A549 (cell line): ENCODE results near the gene SHKBP1. TPM values are rescaled to one million over a fixed set of nuclear protein-coding genes. Genes with fewer than 3 reads are reported as not detected.
"Not testable (repeated sequence)": the region's sequence is repeated elsewhere in the genome, so short reads cannot be mapped to it uniquely, and the experiment has no call there.

Experiments
- ATAC-seq, 2 experiments: fragments of 200-7000 bp in 1 of 2; fragments of >200 bp in 1 of 2; cut with Nextera tagmentation in 1 of 2; cut with Tn5 transposase in 1 of 2; 3 replicates each; pipeline versions ENCODE4 v1.8.0 to v1.9.1; 2018 to 2020; ENCODE audit warnings: mild to moderate bottlenecking in 1 of 2, moderate library complexity in 1 of 2
- CTCF ChIA-PET: fragments of 300-600 bp; sonication (Branson Sonifier 250); formaldehyde crosslinking; extraction: SDS; loops from one replicate; lab custom pipeline; 2021; ENCODE audit warnings: antibody characterized with exemption, inconsistent platforms; lab: Yijun Ruan, JAX
- POLR2A ChIA-PET: fragments of 350-600 bp; formaldehyde crosslinking; extraction: SDS; loops from one replicate; lab custom pipeline; 2021; ENCODE audit warnings: antibody characterized with exemption, inconsistent platforms; lab: Yijun Ruan, JAX
- DNase-seq, 2 experiments: peaks; one replicate each; pipeline versions ENCODE4 v3.0.0 to v3.0.0-alpha.2; 2011 to 2016; ENCODE audit warnings: low read depth in 1 of 2, low spot score in 1 of 2
- FAIRE-seq: peaks from 2 replicates; lab custom pipeline; 2011; peaks lifted over from hg19 to GRCh38; lab: Jason Lieb, UNC
- H3K27ac ChIP-seq, 2 experiments: fragments of >200 bp; sonication (Bioruptor Twin); formaldehyde crosslinking; 3 replicates each; pipeline ENCODE4 v1.5.1; 2016 to 2017
- H3K4me1 ChIP-seq: fragments of >200 bp; sonication (Bioruptor Twin); formaldehyde crosslinking; 3 replicates; pipeline ENCODE4 v1.6.1; 2016
- H3K4me2 ChIP-seq: fragments of >200 bp; sonication (Bioruptor Twin); formaldehyde crosslinking; 3 replicates; pipeline ENCODE4 v1.6.1; 2016
- H3K4me3 ChIP-seq: fragments of >200 bp; sonication (Bioruptor Twin); formaldehyde crosslinking; 3 replicates; pipeline ENCODE4 v1.5.1; 2016
- H3K9me3 ChIP-seq: fragments of >200 bp; sonication (Bioruptor Twin); formaldehyde crosslinking; 3 replicates; pipeline ENCODE4 v1.6.1; 2016
- ATOH8 ChIP-seq: fragments of 250-450 bp; sonication (Bioruptor Pico); IDR thresholded peaks from 2 replicates; pipeline ENCODE4 v1.5.0; 2020; ENCODE audit warnings: low read depth, mild to moderate bottlenecking, moderate library complexity
- BCL3 ChIP-seq: fragments of >200 bp; sonication (Bioruptor Twin); formaldehyde crosslinking; IDR thresholded peaks from 3 replicates; pipeline ENCODE4 v1.6.1; 2016
- CBX8 ChIP-seq: fragments of 200-600 bp; sonication (generic); IDR thresholded peaks from 2 replicates; pipeline ENCODE4 v1.6.1; 2016
- CHD2 ChIP-seq: fragments of 150-350 bp; IDR thresholded peaks from 2 replicates; pipeline ENCODE4 v1.6.1; 2014; ENCODE audit warnings: low read length; ENCODE audit not compliant: partially characterized antibody
- ELK1 ChIP-seq: fragments of 150-350 bp; IDR thresholded peaks from 2 replicates; pipeline ENCODE4 v1.6.1; 2014; ENCODE audit warnings: low read depth, mild to moderate bottlenecking, low read length
- ESRRA ChIP-seq: fragments of 150-350 bp; IDR thresholded peaks from 2 replicates; pipeline ENCODE4 v1.6.1; 2014; ENCODE audit warnings: mild to moderate bottlenecking, low read length, borderline replicate concordance
- HEYL ChIP-seq: fragments of 250-450 bp; sonication (Bioruptor Pico); IDR thresholded peaks from 2 replicates; pipeline ENCODE4 v1.8.0; 2021; ENCODE audit warnings: mild to moderate bottlenecking, moderate library complexity
- MAFK ChIP-seq: fragments of 450-650 bp; IDR thresholded peaks from 2 replicates; pipeline ENCODE4 v1.6.1; 2014; ENCODE audit not compliant: partially characterized antibody
- RFX5 ChIP-seq: fragments of 450-650 bp; IDR thresholded peaks from 2 replicates; pipeline ENCODE4 v1.7.1; 2014; ENCODE audit warnings: antibody characterized with exemption, mild to moderate bottlenecking, moderate library complexity
- ZFP36 ChIP-seq: fragments of 450-650 bp; IDR thresholded peaks from 2 replicates; pipeline ENCODE4 v1.6.1; 2014; ENCODE audit warnings: borderline replicate concordance; ENCODE audit not compliant: partially characterized antibody
- WGBS: methylation state at CpG from one replicate; pipeline ENCODE4 v1.1.6; 2017; ENCODE audit errors: missing lambda C conversion rate; 5-methylcytosine and 5-hydroxymethylcytosine counted together
- polyA plus RNA-seq, 4 experiments: library from polyadenylated mRNA; depleted of rRNA in 3 of 4; stranded (reverse); fragments of >200 nt; fragmentation: RNase III in 1 of 4; extraction: RNeasy Plus Mini Kit Qiagen cat#74134 plus additional on column Dnase treatment in 1 of 4; gene quantifications; 2 replicates in 3 of 4; 3 replicates in 1 of 4; pipeline ENCODE4 v1.2.3, GENCODE V29; 2011 to 2017

Gene SHKBP1
- polyA plus RNA-seq, 2 of the 4 experiments (the other 2 are of a cell fraction), result 75.2 to 123 TPM

GRCh38 chr19:40622773-40623075 lies 46.1 kb downstream of the SHKBP1 start:
- DNase-seq (no peak), ATAC-seq (peak; percentile 4 to 8; a peak in 2 of 6 replicates), FAIRE-seq (no peak)
- ChIA-PET POLR2A (no interaction called here), CTCF (interaction anchor here (0.6 to 15.6 kb wide), 8 partner anchors 11 to 98 kb away, joined by 3 to 423 read pairs (median 6); no protein-coding TSS in a partner anchor)
- 92% methylated on average over 7 of the region's 7 CpGs for WGBS
- H3K4me1 ChIP-seq, result peaks cover 6% of the 10 kb centered on the region; the same call in 2 of the 3 replicates
- TF ChIP-seq CBX8 (no peak), CHD2 (no peak), ATOH8 (CRISPR knock-in tag) (no peak), BCL3 (no peak)
- no peak overlapping the region for H3K4me3 ChIP-seq
- no peak overlapping the region for H3K27ac ChIP-seq
- no peak overlapping the region for H3K4me2 ChIP-seq
- no peaks in the 10 kb centered on the region for H3K9me3 ChIP-seq

- no peak overlapping the region for H3K27ac ChIP-seq
- H3K9me3 ChIP-seq, result no peaks in the 10 kb centered on the region
- DNase-seq, result peak; percentile 86 to 90
- peaks cover 6% of the 10 kb centered on the region; the same call in 2 of the 3 replicates for H3K4me1 ChIP-seq
- no peak for TF ChIP-seq ESRRA
- TF ChIP-seq, all 56 proteins: peak for 0
- FAIRE-seq (no peak), ATAC-seq (peak; percentile 74 to 91)
- Histone ChIP-seq H3K4me3 (no peak overlapping the region), H3K4me2 (0 out of 3 replicates have a peak overlapping the region, but pooled peaks have one; percentile 0)
- CTCF ChIA-PET, result interaction anchor here (0.6 to 15.6 kb wide), 11 partner anchors 10 to 97 kb away, joined by 3 to 423 read pairs (median 5); no protein-coding TSS in a partner anchor
- 65% methylated on average over 41 of the region's 41 CpGs for WGBS
- POLR2A ChIA-PET, result interaction anchor here (1.2 kb wide), 1 partner anchor 18 kb away, joined by 3 read pairs; no protein-coding TSS in a partner anchor
These were observed 47.0 kb downstream of the SHKBP1 start for GRCh38 chr19:40623403-40624251.

- 87% methylated on average over 14 of the region's 14 CpGs for WGBS
- not testable (repeated sequence) for H3K4me2 ChIP-seq, ATAC-seq, H3K27ac ChIP-seq, H3K9me3 ChIP-seq, FAIRE-seq, H3K4me1 ChIP-seq, H3K4me3 ChIP-seq, DNase-seq
- CTCF ChIA-PET, result interaction anchor here (0.6 to 15.6 kb wide), 10 partner anchors 8 to 446 kb away, joined by 3 to 423 read pairs (median 4); no protein-coding TSS in a partner anchor
- POLR2A ChIA-PET, result interaction anchor here (0.7 to 1.1 kb wide), 2 partner anchors 15 to 159 kb away, joined by 3 to 4 read pairs; partner anchors contain the start of gene BLVRB
These were observed 47.9 kb downstream of the SHKBP1 start for GRCh38 chr19:40624369-40625153.

GRCh38 chr19:40625406-40626120 lies 48.9 kb downstream of the SHKBP1 start:
- ChIA-PET CTCF (interaction anchor here (0.6 to 15.6 kb wide), 8 partner anchors 8 to 447 kb away, joined by 3 to 423 read pairs (median 3); no protein-coding TSS in a partner anchor), POLR2A (interaction anchor here (0.7 to 1.1 kb wide), 2 partner anchors 16 to 160 kb away, joined by 3 to 4 read pairs; partner anchors contain the start of gene BLVRB)
- ATAC-seq (0 out of 6 replicates have a peak, but pooled peaks of 1 of the 2 experiments have one; percentile 9), DNase-seq (no peak), FAIRE-seq (no peak)
- 83% methylated on average over 7 of the region's 7 CpGs for WGBS
- Histone ChIP-seq H3K4me1 (peaks cover 6% of the 10 kb centered on the region; the same call in 2 of the 3 replicates), H3K9me3 (no peaks in the 10 kb centered on the region), H3K4me3 (no peak overlapping the region), H3K27ac (no peak overlapping the region), H3K4me2 (no peak overlapping the region)
- TF ChIP-seq HEYL (CRISPR knock-in tag) (no peak), ZFP36 (peak; percentile 34), ELK1 (no peak), RFX5 (no peak), MAFK (no peak)
